Caki2 (cell line): ENCODE results near the gene KLHL3. TPM values are rescaled to one million over a fixed set of nuclear protein-coding genes. Genes with fewer than 3 reads are reported as not detected.

Source experiments
- DNase-seq: peaks from one replicate; pipeline ENCODE4 v3.0.0-alpha.2; 2015; ENCODE audit warnings: low read depth
- in situ Hi-C: cut with HindIII; loops from 2 replicates; pipeline ENCODE4 v1.10.0; 2016; ENCODE audit warnings: low sequenced_read_pairs, low pct_unique_long_range_greater_than_20kb, mixed read lengths
- total RNA-seq: library from RNA; depleted of rRNA; stranded (reverse); fragments of >200 nt; shearing (Covaris generic); gene quantifications from 2 replicates; pipeline ENCODE4 v1.2.3, GENCODE V29; 2014; ENCODE audit warnings: low replicate concordance

KLHL3 gene
- total RNA-seq, 1 experiment from 2014 or later, result not detected

- in situ Hi-C loops, result no loop called here
- peak; percentile 62 for DNase-seq
Observed at GRCh38 chr5:137751869-137752491, 16.1 kb upstream of the KLHL3 start.

GRCh38 chr5:137750436-137750835 is 14.5 kb upstream of the KLHL3 start:
- no peak for DNase-seq
- in situ Hi-C loops, result no loop called here

GRCh38 chr5:137747848-137748247 is 12.0 kb upstream of the KLHL3 start:
- in situ Hi-C loops, result no loop called here

GRCh38 chr5:137743031-137743640 is 7.2 kb upstream of the KLHL3 start:
- DNase-seq, result peak; percentile 35
- in situ Hi-C loops, result no loop called here

More at GRCh38 chr5:137747848-137748247, 12.0 kb upstream of the KLHL3 start:
- no peak for DNase-seq

GRCh38 chr5:137741718-137742117 is 5.8 kb upstream of the KLHL3 start:
- in situ Hi-C loops, result no loop called here
- DNase-seq, result no peak

GRCh38 chr5:137739737-137740136 is 3.8 kb upstream of the KLHL3 start:
- in situ Hi-C loops, result no loop called here
- no peak for DNase-seq

GRCh38 chr5:137738947-137739346 is 3.1 kb upstream of the KLHL3 start:
- DNase-seq, result no peak
- in situ Hi-C loops, result no loop called here

- in situ Hi-C loops, result no loop called here
- DNase-seq, result no peak
Observed at GRCh38 chr5:137737349-137738131, 1.7 kb upstream of the KLHL3 start.

GRCh38 chr5:137736496-137736895 is 607 bp upstream of the KLHL3 start:
- DNase-seq, result no peak
- in situ Hi-C loops, result no loop called here

GRCh38 chr5:137734962-137735554 is 831 bp downstream of the KLHL3 start:
- in situ Hi-C loops, result no loop called here
- DNase-seq, result no peak

- no peak for DNase-seq
- in situ Hi-C loops, result no loop called here
Observed at GRCh38 chr5:137734331-137734730, 1.6 kb downstream of the KLHL3 start.

GRCh38 chr5:137733922-137734321 is 2.0 kb downstream of the KLHL3 start:
- no peak for DNase-seq
- in situ Hi-C loops, result no loop called here

- in situ Hi-C loops, result no loop called here
- DNase-seq, result peak; percentile 12
Observed at GRCh38 chr5:137733006-137733405, 2.9 kb downstream of the KLHL3 start.

GRCh38 chr5:137731176-137731575 is 4.7 kb downstream of the KLHL3 start:
- DNase-seq, result no peak
- in situ Hi-C loops, result no loop called here

GRCh38 chr5:137730336-137730735 is 5.6 kb downstream of the KLHL3 start:
- in situ Hi-C loops, result no loop called here
- DNase-seq, result no peak

GRCh38 chr5:137728048-137728447 is 7.8 kb downstream of the KLHL3 start:
- no peak for DNase-seq
- in situ Hi-C loops, result no loop called here

GRCh38 chr5:137727623-137728022 is 8.3 kb downstream of the KLHL3 start:
- in situ Hi-C loops, result no loop called here
- DNase-seq, result no peak

- in situ Hi-C loops, result no loop called here
- DNase-seq, result no peak
Observed at GRCh38 chr5:137724251-137724650, 11.6 kb downstream of the KLHL3 start.

GRCh38 chr5:137718611-137719010 is 17.3 kb downstream of the KLHL3 start:
- in situ Hi-C loops, result no loop called here
- DNase-seq, result no peak
